ENCODE results near the gene EXOC2. TPM values are rescaled to one million over a fixed set of nuclear protein-coding genes. Genes with fewer than 3 reads are reported as not detected.

Gene EXOC2
- total and polyA plus RNA-seq, 2 donors: 11.8 to 29.9 TPM

- WGBS: 94% methylated on average over 11 of the region's 11 CpGs
- no peak for DNase-seq (ENCODE audit: extremely low spot score)
- no peaks in the 10 kb centered on the region for H3K36me3 ChIP-seq (ENCODE audit: insufficient read depth)
Measured at GRCh38 chr6:489762-490161, 203.2 kb downstream of the EXOC2 start.

GRCh38 chr6:489001-489400 lies 203.9 kb downstream of the EXOC2 start:
- 69% methylated on average over 4 of the region's 4 CpGs for WGBS
- Histone ChIP-seq H3K4me1 (ENCODE audit: insufficient read depth) (no peaks in the 10 kb centered on the region), H3K4me3 (ENCODE audit: low read depth, low read length) (no peak overlapping the region), H3K27ac (ENCODE audit: low read depth) (no peak overlapping the region), H3K36me3 (ENCODE audit: insufficient read depth) (no peaks in the 10 kb centered on the region)
- DNase-seq (ENCODE audit: extremely low spot score): no peak

More at GRCh38 chr6:489762-490161, 203.2 kb downstream of the EXOC2 start:
- no peak overlapping the region for H3K27ac ChIP-seq (ENCODE audit: low read depth)
- H3K4me1 ChIP-seq (ENCODE audit: insufficient read depth): no peaks in the 10 kb centered on the region
- H3K4me3 ChIP-seq (ENCODE audit: low read depth, low read length): no peak overlapping the region

- no peak for DNase-seq (ENCODE audit: extremely low spot score)
- WGBS: 94% methylated on average over 13 of the region's 13 CpGs
- no peak overlapping the region for H3K27ac ChIP-seq (ENCODE audit: low read depth)
- no peaks in the 10 kb centered on the region for H3K36me3 ChIP-seq (ENCODE audit: insufficient read depth)
- no peaks in the 10 kb centered on the region for H3K4me1 ChIP-seq (ENCODE audit: insufficient read depth)
- H3K4me3 ChIP-seq (ENCODE audit: low read depth, low read length): no peak overlapping the region
Measured at GRCh38 chr6:487956-488355, 205.0 kb downstream of the EXOC2 start.

GRCh38 chr6:485655-486170 lies 207.2 kb downstream of the EXOC2 start:
- Histone ChIP-seq H3K4me3 (ENCODE audit: low read depth, low read length) (no peak overlapping the region), H3K27ac (ENCODE audit: low read depth) (no peak overlapping the region), H3K36me3 (ENCODE audit: insufficient read depth) (no peaks in the 10 kb centered on the region), H3K4me1 (ENCODE audit: insufficient read depth) (no peaks in the 10 kb centered on the region)
- no peak for DNase-seq (ENCODE audit: extremely low spot score)
- WGBS: 96% methylated on average over 15 of the region's 15 CpGs

GRCh38 chr6:484746-485145 lies 208.2 kb downstream of the EXOC2 start:
- Histone ChIP-seq H3K27ac (ENCODE audit: low read depth) (no peak overlapping the region), H3K4me3 (ENCODE audit: low read depth, low read length) (no peak overlapping the region), H3K36me3 (ENCODE audit: insufficient read depth) (no peaks in the 10 kb centered on the region), H3K4me1 (ENCODE audit: insufficient read depth) (no peaks in the 10 kb centered on the region)
- 95% methylated on average over 6 of the region's 6 CpGs for WGBS
- DNase-seq (ENCODE audit: extremely low spot score): no peak

GRCh38 chr6:484086-484745 lies 208.7 kb downstream of the EXOC2 start:
- Histone ChIP-seq H3K36me3 (ENCODE audit: insufficient read depth) (no peaks in the 10 kb centered on the region), H3K4me1 (ENCODE audit: insufficient read depth) (no peaks in the 10 kb centered on the region), H3K27ac (ENCODE audit: low read depth) (no peak overlapping the region), H3K4me3 (ENCODE audit: low read depth, low read length) (no peak overlapping the region)
- 92% methylated on average over 4 of the region's 4 CpGs for WGBS
- DNase-seq (ENCODE audit: extremely low spot score): no peak

GRCh38 chr6:475314-475713 lies 217.6 kb downstream of the EXOC2 start:
- WGBS: 57% methylated on average over 14 of the region's 14 CpGs
- no peak for DNase-seq (ENCODE audit: extremely low spot score)
- Histone ChIP-seq H3K4me3 (ENCODE audit: low read depth, low read length) (no peak overlapping the region), H3K4me1 (ENCODE audit: insufficient read depth) (no peaks in the 10 kb centered on the region), H3K27ac (ENCODE audit: low read depth) (no peak overlapping the region), H3K36me3 (ENCODE audit: insufficient read depth) (no peaks in the 10 kb centered on the region)

GRCh38 chr6:474453-475185 lies 218.3 kb downstream of the EXOC2 start:
- WGBS: 39% methylated on average over 19 of the region's 19 CpGs
- Histone ChIP-seq H3K36me3 (ENCODE audit: insufficient read depth) (no peaks in the 10 kb centered on the region), H3K4me1 (ENCODE audit: insufficient read depth) (no peaks in the 10 kb centered on the region), H3K4me3 (ENCODE audit: low read depth, low read length) (no peak overlapping the region), H3K27ac (ENCODE audit: low read depth) (no peak overlapping the region)
- DNase-seq (ENCODE audit: extremely low spot score): no peak

GRCh38 chr6:473768-474452 lies 219.0 kb downstream of the EXOC2 start:
- H3K27ac ChIP-seq (ENCODE audit: low read depth): no peak overlapping the region
- H3K4me1 ChIP-seq (ENCODE audit: insufficient read depth): no peaks in the 10 kb centered on the region
- 63% methylated on average over 27 of the region's 27 CpGs for WGBS
- DNase-seq (ENCODE audit: extremely low spot score): no peak
- no peaks in the 10 kb centered on the region for H3K36me3 ChIP-seq (ENCODE audit: insufficient read depth)
- H3K4me3 ChIP-seq (ENCODE audit: low read depth, low read length): no peak overlapping the region

GRCh38 chr6:473356-473755 lies 219.6 kb downstream of the EXOC2 start:
- Histone ChIP-seq H3K4me1 (ENCODE audit: insufficient read depth) (no peaks in the 10 kb centered on the region), H3K4me3 (ENCODE audit: low read depth, low read length) (no peak overlapping the region), H3K27ac (ENCODE audit: low read depth) (no peak overlapping the region), H3K36me3 (ENCODE audit: insufficient read depth) (no peaks in the 10 kb centered on the region)
- no peak for DNase-seq (ENCODE audit: extremely low spot score)
- 79% methylated on average over 3 of the region's 3 CpGs for WGBS

- WGBS: 82% methylated on average over 16 of the region's 16 CpGs
- no peak overlapping the region for H3K4me3 ChIP-seq (ENCODE audit: low read depth, low read length)
- no peaks in the 10 kb centered on the region for H3K4me1 ChIP-seq (ENCODE audit: insufficient read depth)
Measured at GRCh38 chr6:470901-471448, 222.0 kb downstream of the EXOC2 start.

GRCh38 chr6:470051-470900 lies 222.7 kb downstream of the EXOC2 start:
- DNase-seq (ENCODE audit: extremely low spot score): no peak
- Histone ChIP-seq H3K27ac (ENCODE audit: low read depth) (no peak overlapping the region), H3K4me1 (ENCODE audit: insufficient read depth) (no peaks in the 10 kb centered on the region), H3K4me3 (ENCODE audit: low read depth, low read length) (no peak overlapping the region), H3K36me3 (ENCODE audit: insufficient read depth) (no peaks in the 10 kb centered on the region)
- 85% methylated on average over 25 of the region's 25 CpGs for WGBS

More at GRCh38 chr6:470901-471448, 222.0 kb downstream of the EXOC2 start:
- H3K27ac ChIP-seq (ENCODE audit: low read depth): no peak overlapping the region
- no peaks in the 10 kb centered on the region for H3K36me3 ChIP-seq (ENCODE audit: insufficient read depth)
- no peak for DNase-seq (ENCODE audit: extremely low spot score)

- H3K27ac ChIP-seq (ENCODE audit: low read depth): no peak overlapping the region
Measured at GRCh38 chr6:467671-468082, 225.3 kb downstream of the EXOC2 start.

More at GRCh38 chr6:467671-468082, 225.3 kb downstream of the EXOC2 start:
- H3K36me3 ChIP-seq (ENCODE audit: insufficient read depth): no peaks in the 10 kb centered on the region
- no peak for DNase-seq (ENCODE audit: extremely low spot score)
- 88% methylated on average over 15 of the region's 15 CpGs for WGBS
- H3K4me3 ChIP-seq (ENCODE audit: low read depth, low read length): no peak overlapping the region
- H3K4me1 ChIP-seq (ENCODE audit: insufficient read depth): no peaks in the 10 kb centered on the region

Measured in urinary bladder (tissue), 4 donors.